HCT116 (cell line): ENCODE data around the gene TRNP1. TPM values are rescaled to one million over a fixed set of nuclear protein-coding genes. Genes with fewer than 3 reads are reported as not detected.

Experiments
- ATAC-seq: fragments of 200-7000 bp; cut with Tn5 transposase; 2 replicates; pipeline ENCODE4 v1.9.1; 2020; ENCODE audit warnings: mild to moderate bottlenecking, moderate library complexity
- BruUV-seq: library from RNA; stranded (reverse); fragments of 400-500 nt; replicated peaks from 2 replicates; lab custom pipeline; 2021; lab: Mats Ljungman, UMichigan
- CTCF ChIA-PET: fragments of 300-600 bp; sonication (Branson Sonifier 250); formaldehyde crosslinking; loops from one replicate; lab custom pipeline; 2021; ENCODE audit warnings: antibody characterized with exemption; lab: Charles Lee
- POLR2A ChIA-PET: fragments of 300-600, 350-600 bp; sonication (Branson Sonifier 250); formaldehyde crosslinking; loops from one replicate; lab custom pipeline; 2021; ENCODE audit warnings: antibody characterized with exemption; lab: Charles Lee
- RAD21 ChIA-PET, 2 experiments: fragments of 300-600 bp; sonication (Branson Sonifier 250); formaldehyde crosslinking; loops; one replicate each; lab custom pipeline; 2023; ENCODE audit warnings: low total read pairs in 2 of 2; ENCODE audit not compliant: uncharacterized antibody in 2 of 2, unreplicated experiment in 2 of 2, low non-redundant PET in 1 of 2; lab: Charles Lee
- DNase-seq: peaks from one replicate; pipeline ENCODE4 v3.0.0-alpha.2; 2010; ENCODE audit warnings: low read depth, low spot score
- H2AFZ ChIP-seq: fragments of 200-600 bp; shearing (Covaris generic), sonication (generic); 2 replicates; pipeline ENCODE4 v1.6.1; 2017; ENCODE audit warnings: low read depth, mixed run types, mixed read lengths, antibody characterized with exemption, low read length; ENCODE audit not compliant: poor library complexity, severe bottlenecking
- H3K27ac ChIP-seq: 2 replicates; pipeline ENCODE4 v1.5.1; 2012; ENCODE audit warnings: low read depth, low read length
- H3K27me3 ChIP-seq: fragments of 200-600 bp; sonication (generic); 2 replicates; pipeline ENCODE4 v1.6.1; 2016; ENCODE audit warnings: mixed run types, low read length, mixed read lengths; ENCODE audit not compliant: insufficient read depth
- H3K36me3 ChIP-seq, 2 experiments: fragments of 200-500 bp in 1 of 2; fragments of 200-600 bp in 1 of 2; sonication (Bioruptor generic) in 1 of 2; sonication (generic) in 1 of 2; 2 replicates each; pipeline versions ENCODE4 v1.5.1 to v1.6.1; 2014 to 2016; ENCODE audit warnings: low read length in 2 of 2, inconsistent platforms in 1 of 2, mixed read lengths in 1 of 2, mixed run types in 1 of 2; ENCODE audit not compliant: insufficient read depth in 2 of 2, control insufficient read depth in 1 of 2
- H3K4me1 ChIP-seq, 2 experiments: fragments of 200-600 bp in 1 of 2; sonication (generic) in 1 of 2; 2 replicates each; pipeline versions ENCODE4 v1.5.1 to v1.6.1; 2012 to 2017; ENCODE audit warnings: low read length in 2 of 2, inconsistent platforms in 1 of 2, mild to moderate bottlenecking in 1 of 2, mixed read lengths in 1 of 2, mixed run types in 1 of 2, moderate library complexity in 1 of 2; ENCODE audit not compliant: insufficient read depth in 2 of 2, control insufficient read depth in 1 of 2
- H3K4me2 ChIP-seq: fragments of 200-600 bp; sonication (generic); 2 replicates; pipeline ENCODE4 v1.6.1; 2017; ENCODE audit warnings: mixed run types, low read length, mixed read lengths
- H3K4me3 ChIP-seq, 2 experiments: fragments of 200-600 bp in 1 of 2; sonication (generic) in 1 of 2; replicated peaks in 1 of 2; 2 replicates each; pipeline ENCODE4 v1.5.1; 2011 to 2016; ENCODE audit warnings: low read length in 2 of 2, control low read depth in 1 of 2, low read depth in 1 of 2, mild to moderate bottlenecking in 1 of 2, mixed read lengths in 1 of 2, mixed run types in 1 of 2
- H3K79me2 ChIP-seq: fragments of 200-600 bp; sonication (generic); 2 replicates; pipeline ENCODE4 v1.6.1; 2017; ENCODE audit warnings: mild to moderate bottlenecking, mixed run types, low read length, moderate library complexity, mixed read lengths; ENCODE audit not compliant: insufficient read depth
- H3K9ac ChIP-seq: fragments of 200-600 bp; sonication (generic); 2 replicates; pipeline ENCODE4 v1.6.1; 2016; ENCODE audit warnings: low read length, mixed read lengths
- H3K9me2 ChIP-seq: fragments of 200-600 bp; sonication (generic), shearing (Covaris generic); 2 replicates; pipeline ENCODE4 v1.6.1; 2017; ENCODE audit warnings: mixed run types, mild to moderate bottlenecking, moderate library complexity; ENCODE audit not compliant: insufficient read depth
- H3K9me3 ChIP-seq, 2 experiments: fragments of 200-500 bp in 1 of 2; fragments of 200-600 bp in 1 of 2; sonication (Bioruptor generic) in 1 of 2; sonication (generic) in 1 of 2; 2 replicates each; pipeline ENCODE4 v1.6.1; 2014 to 2017; ENCODE audit warnings: low read length in 2 of 2, mixed read lengths in 2 of 2, inconsistent platforms in 1 of 2, low read depth in 1 of 2, mild to moderate bottlenecking in 1 of 2, mixed run types in 1 of 2, moderate library complexity in 1 of 2; ENCODE audit not compliant: control insufficient read depth in 1 of 2, insufficient read depth in 1 of 2
- H4K20me1 ChIP-seq: fragments of 200-600 bp; sonication (generic), shearing (Covaris generic); 2 replicates; pipeline ENCODE4 v1.6.1; 2017; ENCODE audit warnings: mixed run types, mild to moderate bottlenecking, moderate library complexity; ENCODE audit not compliant: insufficient read depth
- CBX3 ChIP-seq: IDR thresholded peaks from 2 replicates; pipeline ENCODE4 v1.6.1; 2012; ENCODE audit warnings: low read depth
- EZH2 ChIP-seq: fragments of 200-600 bp; sonication (generic); IDR thresholded peaks from 2 replicates; pipeline ENCODE4 v1.6.1; 2017; ENCODE audit warnings: antibody characterized with exemption, mixed run types
- EZH2phosphoT487 ChIP-seq: fragments of 200-600 bp; IDR thresholded peaks from 2 replicates; pipeline ENCODE4 v1.6.1; 2018; ENCODE audit warnings: antibody characterized with exemption, borderline replicate concordance
- FOSL1 ChIP-seq: IDR thresholded peaks from 2 replicates; pipeline ENCODE4 v1.6.1; 2012; ENCODE audit warnings: low read depth
- JUND ChIP-seq: IDR thresholded peaks from 2 replicates; pipeline ENCODE4 v1.6.1; 2012
- SP1 ChIP-seq: IDR thresholded peaks from 2 replicates; pipeline ENCODE4 v1.6.1; 2012; ENCODE audit warnings: low read depth
- TCF7L2 ChIP-seq: IDR thresholded peaks from 2 replicates; pipeline ENCODE4 v1.7.0; 2011; ENCODE audit warnings: borderline replicate concordance, inconsistent platforms; ENCODE audit not compliant: insufficient read depth, insufficient read length; ENCODE audit errors: extremely low read depth
- YY1 ChIP-seq: IDR thresholded peaks from 2 replicates; pipeline ENCODE4 v1.6.1; 2011; ENCODE audit warnings: low read length, low read depth, moderate library complexity, mild to moderate bottlenecking; ENCODE audit not compliant: insufficient replicate concordance; ENCODE audit errors: extremely low read depth
- ZBTB33 ChIP-seq: IDR thresholded peaks from 2 replicates; pipeline ENCODE4 v1.6.1; 2011; ENCODE audit warnings: mild to moderate bottlenecking, low read length, moderate library complexity; ENCODE audit not compliant: insufficient replicate concordance; ENCODE audit errors: extremely low read depth
- ZNF274 ChIP-seq: fragments of 200-500 bp; sonication (Bioruptor generic); IDR thresholded peaks from 2 replicates; pipeline ENCODE4 v1.6.1; 2014; ENCODE audit warnings: mild to moderate bottlenecking, low read depth, low read length, inconsistent platforms
- intact Hi-C: fragments of 100-400 bp; cut with micrococcal nuclease; formaldehyde crosslinking; loops from 2 replicates; pipeline ENCODE4 v1.10.0; 2022
- total RNA-seq: library from RNA; stranded (reverse); gene quantifications from one replicate; pipeline ENCODE4 v1.2.1, GENCODE V29; 2021; ENCODE audit not compliant: unreplicated experiment
- TF ChIP-seq, protein P1 (sequence below): IDR thresholded peaks from 2 replicates; pipeline ENCODE4 v1.6.1; 2012

TRNP1 gene
- total RNA-seq, 1 experiment from 2014 or later: 76.9 TPM

DNA sequence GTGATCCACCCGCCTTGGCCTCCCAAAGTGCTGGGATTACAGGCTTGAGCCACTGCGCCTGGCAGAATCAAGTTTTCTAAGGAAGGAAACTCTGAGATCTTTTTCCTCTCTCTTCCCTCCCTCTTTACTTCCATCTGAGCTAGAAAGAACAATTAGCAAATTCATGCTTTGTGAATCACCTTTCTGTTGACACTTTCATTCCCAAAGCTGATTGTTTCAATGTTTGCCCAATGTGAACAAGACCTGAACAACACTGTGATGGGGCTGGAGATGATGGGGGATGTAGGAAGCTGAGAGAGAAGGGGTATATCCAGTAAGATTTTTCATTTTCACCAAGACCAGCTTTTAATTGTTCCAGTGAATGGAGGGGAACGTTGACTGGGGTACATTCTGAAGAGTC is 24.8 kb downstream of the TRNP1 start (continued):
- TF ChIP-seq ZBTB33 (no peak), TCF7L2 (no peak), CBX3 (no peak), YY1 (no peak), EZH2 (no peak), JUND (no peak)
- TF ChIP-seq, protein P1, sequence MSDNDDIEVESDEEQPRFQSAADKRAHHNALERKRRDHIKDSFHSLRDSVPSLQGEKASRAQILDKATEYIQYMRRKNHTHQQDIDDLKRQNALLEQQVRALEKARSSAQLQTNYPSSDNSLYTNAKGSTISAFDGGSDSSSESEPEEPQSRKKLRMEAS: no peak
- TF ChIP-seq, all 23 proteins: peak for 0

- no peak overlapping the region for H3K27ac ChIP-seq
- BruUV-seq: no TSS peak
- ChIA-PET POLR2A (interaction anchor here (0.9 kb wide), 1 partner anchor 9 kb away, joined by 5 read pairs; the partner anchor contains the start of gene TENT5B), RAD21 (no interaction called here), CTCF (no interaction called here)
- no peaks in the 10 kb centered on the region for H4K20me1 ChIP-seq
- DNase-seq (no peak), ATAC-seq (no peak)
- H3K79me2 ChIP-seq: no peaks in the 10 kb centered on the region
- H3K4me2 ChIP-seq: no peak overlapping the region
- peaks cover 4 to 20% of the 10 kb centered on the region in 2 experiments; a peak in 3 of 4 replicates for H3K4me1 ChIP-seq
- H3K9me2 ChIP-seq: no peaks in the 10 kb centered on the region
- no peak for TF ChIP-seq SP1
- TF ChIP-seq JUND: no peak
- TF ChIP-seq FOSL1: no peak
- TF ChIP-seq ZNF274: no peak
- TF ChIP-seq EZH2phosphoT487: no peak
- TF ChIP-seq ZBTB33: no peak
- no peak for TF ChIP-seq YY1
- H3K36me3 ChIP-seq: no peaks in the 10 kb centered on the region
- intact Hi-C loops: no loop called here
- no peaks in the 10 kb centered on the region for H3K9me3 ChIP-seq
- no peak overlapping the region for H2AFZ ChIP-seq
- H3K27me3 ChIP-seq: no peaks in the 10 kb centered on the region
- no peak overlapping the region for H3K9ac ChIP-seq
- no peak overlapping the region for H3K4me3 ChIP-seq
Observed at GRCh38 chr1:27021354-27022031, 28.0 kb downstream of the TRNP1 start.
